Sigmoid colon (tissue), 7 donors: ENCODE data around the gene ECM1. TPM values are rescaled to one million over a fixed set of nuclear protein-coding genes. Genes with fewer than 3 reads are reported as not detected.

Experiments
- DNase-seq: peaks from one replicate; pipeline ENCODE4 v3.0.0-alpha.2; 2019
- H3K27ac ChIP-seq, 4 donors: fragments of 200-600 bp; sonication (generic); one replicate each; pipeline ENCODE4 v1.5.1; 2016 to 2019; ENCODE audit warnings: mild to moderate bottlenecking in 1 of 4
- H3K27me3 ChIP-seq, 3 donors: fragments of 200-600 bp; sonication (generic); one replicate each; pipeline ENCODE4 v1.5.1; 2019; ENCODE audit warnings: mild to moderate bottlenecking in 1 of 3
- H3K36me3 ChIP-seq, 4 donors: fragments of 200-600 bp; sonication (generic); one replicate each; pipeline ENCODE4 v1.5.1; 2016 to 2019
- H3K4me1 ChIP-seq, 4 donors: fragments of 200-600 bp; sonication (generic); one replicate each; pipeline ENCODE4 v1.5.1; 2017 to 2019
- H3K4me3 ChIP-seq, 4 donors: fragments of 200-600 bp; sonication (generic); one replicate each; pipeline ENCODE4 v1.5.1; 2017 to 2019; ENCODE audit warnings: mild to moderate bottlenecking in 2 of 4, moderate library complexity in 1 of 4
- H3K9me3 ChIP-seq, 4 donors: fragments of 200-600 bp in 3 of 4; sonication (generic) in 3 of 4; one replicate each; pipeline versions ENCODE4 v1.5.1 to v1.6.1; 2013 to 2019
- CTCF ChIP-seq, 4 experiments: fragments of 450-650 bp in 3 of 4; fragments of 200-600 bp in 1 of 4; IDR thresholded peaks; one replicate each; pipeline ENCODE4 v1.5.1; 2016 to 2019; ENCODE audit warnings: antibody characterized with exemption in 4 of 4, mild to moderate bottlenecking in 3 of 4, moderate library complexity in 2 of 4
- EP300 ChIP-seq, 4 donors: sonication (generic); formaldehyde crosslinking; IDR thresholded peaks; one replicate each; pipeline ENCODE4 v1.6.1; 2017; ENCODE audit warnings: antibody characterized with exemption in 4 of 4
- POLR2A ChIP-seq, 2 donors: fragments of 450-650 bp; IDR thresholded peaks; one replicate each; pipeline ENCODE4 v1.6.1; 2016; ENCODE audit warnings: antibody characterized with exemption in 2 of 2, mild to moderate bottlenecking in 2 of 2, moderate library complexity in 2 of 2
- POLR2AphosphoS5 ChIP-seq, 4 donors: sonication (generic); formaldehyde crosslinking; IDR thresholded peaks; one replicate each; pipeline ENCODE4 v1.6.1; 2017; ENCODE audit warnings: antibody characterized with exemption in 4 of 4
- WGBS, 2 donors: extraction: QIAGEN DNeasy Blood & Tissue Kit; methylation state at CpG; one replicate each; pipeline ENCODE4 v1.1.7; 2013; 5-methylcytosine and 5-hydroxymethylcytosine counted together
- intact Hi-C: fragments of 100-400 bp; cut with DNase I; formaldehyde crosslinking; loops from one replicate; pipeline ENCODE4 v1.15.1; 2023
- polyA plus RNA-seq, 3 donors: library from polyadenylated mRNA; stranded (reverse); fragments of 200-250 nt; gene quantifications; one replicate each; pipeline ENCODE4 v1.2.3, GENCODE V29; 2013
- total RNA-seq, 4 donors: library from RNA; depleted of rRNA; stranded (reverse); fragments of >200 nt; gene quantifications; one replicate each; pipeline ENCODE4 v1.1.0, GENCODE V29; 2016
- donor health status: healthy with polysubstance abuse.
- donor health status: Bipolar disorder and iron deficiency.
- donor health status: healthy.

ECM1 gene
- total RNA-seq (10 to 100 TPM in 3 of 4 donors, 1 to 10 TPM in 1; 9.2 to 23.8 (median 13.8) TPM), polyA plus RNA-seq (1 to 10 TPM; 2.1 to 8.7 (median 3.0) TPM)

- peak within 1 kb of the TSS; percentile 41 to 73 (median 66) for H3K27ac ChIP-seq
- H3K9me3 ChIP-seq, result no peaks in the 10 kb centered on the region
- H3K27me3 ChIP-seq, result no peaks in the 10 kb centered on the region
- H3K36me3 ChIP-seq, result peaks cover 0 to 33% (median 17%) of the 10 kb centered on the region in 4 donors
- TF ChIP-seq POLR2A (IDR thresholded peaks at IDR 0.05) (no peak), EP300 (IDR thresholded peaks at IDR 0.05) (no peak), POLR2AphosphoS5 (IDR thresholded peaks at IDR 0.05) (peak; percentile 15 to 44 (median 36)), CTCF (IDR thresholded peaks at IDR 0.05) (no peak)
- intact Hi-C loops, result no loop called here
- peaks cover 0 to 6% (median 2%) of the 10 kb centered on the region in 4 donors for H3K4me1 ChIP-seq
- peak within 1 kb of the TSS in 3 of 4 donors; percentile 18 to 31 (median 31) for H3K4me3 ChIP-seq
- peak; percentile 87 for DNase-seq
- WGBS, 2 donors, result 46 to 63% methylated on average over 7 of the region's 7 CpGs
These were observed at the start of gene ECM1 for GRCh38 chr1:150507912-150508864. Gene ECM1 (plus strand): TSS chr1:150508109. CDS start chr1:150508210, 101 bp downstream.

- no peak overlapping the region for H3K27ac ChIP-seq
- WGBS, 2 donors, result 34 to 42% methylated on average over 4 of the region's 4 CpGs
- no peak for TF ChIP-seq POLR2AphosphoS5 (IDR thresholded peaks at IDR 0.05)
- TF ChIP-seq EP300 (IDR thresholded peaks at IDR 0.05), result no peak
- TF ChIP-seq CTCF (IDR thresholded peaks at IDR 0.05), result peak; percentile 46 to 83 (median 78)
- no peak for TF ChIP-seq POLR2A (IDR thresholded peaks at IDR 0.05)
- H3K36me3 ChIP-seq, result peaks cover 7 to 74% (median 28%) of the 10 kb centered on the region in 4 donors
- intact Hi-C loops, result loop anchor here (2.0 kb wide), 1 partner anchor 68 kb away; no protein-coding TSS in a partner anchor
- no peaks in the 10 kb centered on the region for H3K27me3 ChIP-seq
- peak; percentile 78 for DNase-seq
- no peaks in the 10 kb centered on the region for H3K4me1 ChIP-seq
- no peaks in the 10 kb centered on the region for H3K9me3 ChIP-seq
- H3K4me3 ChIP-seq, result no peak overlapping the region
These were observed 43.5 kb upstream of the ECM1 start for GRCh38 chr1:150464422-150464826.

- Histone ChIP-seq H3K36me3 (peaks cover 14 to 74% (median 30%) of the 10 kb centered on the region in 4 donors), H3K9me3 (no peaks in the 10 kb centered on the region), H3K27me3 (no peaks in the 10 kb centered on the region), H3K4me3 (no peak overlapping the region), H3K4me1 (no peaks in the 10 kb centered on the region), H3K27ac (no peak overlapping the region)
- intact Hi-C loops, result loop anchor here (5.0 kb wide), 1 partner anchor 50 kb away; the partner anchor contains the start of gene FALEC
- DNase-seq, result no peak
- no peak for TF ChIP-seq POLR2A (IDR thresholded peaks at IDR 0.05)
These were observed 40.9 kb upstream of the ECM1 start for GRCh38 chr1:150466964-150467363.

- Histone ChIP-seq H3K36me3 (peaks cover 19 to 78% (median 39%) of the 10 kb centered on the region in 4 donors), H3K27me3 (no peaks in the 10 kb centered on the region), H3K27ac (peak overlapping the region in 1 of 4 donors; percentile 15), H3K4me1 (no peaks in the 10 kb centered on the region), H3K4me3 (no peak overlapping the region), H3K9me3 (no peaks in the 10 kb centered on the region)
- WGBS, 2 donors, result 90 to 91% methylated on average over 1 of the region's 1 CpG
- DNase-seq, result no peak
- TF ChIP-seq CTCF (IDR thresholded peaks at IDR 0.05), result no peak
- no peak for TF ChIP-seq POLR2A (IDR thresholded peaks at IDR 0.05)
- TF ChIP-seq POLR2AphosphoS5 (IDR thresholded peaks at IDR 0.05), result no peak
- TF ChIP-seq EP300 (IDR thresholded peaks at IDR 0.05), result no peak
- intact Hi-C loops, result loop anchor here (5.0 kb wide), 1 partner anchor 48 kb away; the partner anchor contains the start of gene FALEC
These were observed 38.6 kb upstream of the ECM1 start for GRCh38 chr1:150469291-150469690.

- H3K4me1 ChIP-seq, result peaks cover 0 to 4% (median 0%) of the 10 kb centered on the region in 4 donors
- no peak for TF ChIP-seq POLR2AphosphoS5 (IDR thresholded peaks at IDR 0.05)
- no peak for TF ChIP-seq CTCF (IDR thresholded peaks at IDR 0.05)
- TF ChIP-seq POLR2A (IDR thresholded peaks at IDR 0.05), result no peak
- TF ChIP-seq EP300 (IDR thresholded peaks at IDR 0.05), result no peak
- H3K27me3 ChIP-seq, result no peaks in the 10 kb centered on the region
- no peak for DNase-seq
- intact Hi-C loops, result no loop called here
- WGBS, 2 donors, result 91 to 92% methylated on average over 10 of the region's 10 CpGs
- H3K4me3 ChIP-seq, result no peak overlapping the region
- no peaks in the 10 kb centered on the region for H3K9me3 ChIP-seq
- H3K36me3 ChIP-seq, result peaks cover 12 to 45% (median 26%) of the 10 kb centered on the region in 4 donors
- no peak overlapping the region for H3K27ac ChIP-seq
These were observed 35.2 kb upstream of the ECM1 start for GRCh38 chr1:150472601-150473200.
